ENCODE data around the gene SORCS2.

The SORCS2 gene

GRCh38 chr4:7247521-7247920 lies 55.2 kb downstream of the SORCS2 start:
- no peak for DNase-seq (ENCODE audit: low spot score)

DNA sequence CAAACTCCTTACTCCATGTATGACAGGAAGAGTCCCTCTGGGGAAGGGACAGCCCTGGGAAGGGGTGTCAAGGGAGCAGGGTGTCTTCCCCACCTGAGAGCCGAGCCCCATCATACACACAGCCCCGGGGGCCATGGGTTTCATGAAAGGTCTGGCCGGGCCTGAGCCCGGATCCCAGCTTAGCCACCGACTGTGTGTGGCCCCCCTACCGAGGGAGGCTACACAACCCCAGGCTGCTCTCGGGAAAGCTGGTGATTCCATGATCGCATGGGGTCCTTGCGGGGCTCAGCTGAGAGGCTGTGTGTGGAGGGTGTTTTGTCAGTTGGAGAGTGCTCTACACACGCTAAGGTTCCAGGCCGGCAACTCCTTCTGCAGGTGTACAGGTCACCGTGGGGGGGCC lies 55.6 kb downstream of the SORCS2 start:
- DNase-seq (ENCODE audit: low spot score), result no peak

- DNase-seq (ENCODE audit: low spot score), result no peak
Measured at GRCh38 chr4:7248857-7249256, 56.5 kb downstream of the SORCS2 start.

DNA sequence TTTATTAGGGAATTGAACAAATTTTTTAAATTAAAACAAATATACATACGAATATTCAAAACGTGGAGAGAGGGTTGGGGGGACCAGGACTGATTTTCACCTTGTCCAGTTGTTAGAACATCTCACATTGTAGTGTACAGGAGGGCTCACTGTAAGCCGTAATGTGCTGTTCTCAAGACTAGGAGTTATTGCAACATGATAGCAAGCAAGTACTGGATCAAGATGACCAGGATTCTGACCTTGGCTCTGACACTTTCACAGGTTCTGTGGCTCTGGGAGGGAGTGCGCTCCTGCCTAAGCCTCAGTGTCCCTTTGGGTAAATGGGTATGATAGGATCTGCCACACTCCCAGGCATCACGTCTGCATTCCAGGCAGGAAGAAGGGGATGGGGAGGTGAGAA lies 59.0 kb downstream of the SORCS2 start:
- no peak for DNase-seq (ENCODE audit: low spot score)

DNA sequence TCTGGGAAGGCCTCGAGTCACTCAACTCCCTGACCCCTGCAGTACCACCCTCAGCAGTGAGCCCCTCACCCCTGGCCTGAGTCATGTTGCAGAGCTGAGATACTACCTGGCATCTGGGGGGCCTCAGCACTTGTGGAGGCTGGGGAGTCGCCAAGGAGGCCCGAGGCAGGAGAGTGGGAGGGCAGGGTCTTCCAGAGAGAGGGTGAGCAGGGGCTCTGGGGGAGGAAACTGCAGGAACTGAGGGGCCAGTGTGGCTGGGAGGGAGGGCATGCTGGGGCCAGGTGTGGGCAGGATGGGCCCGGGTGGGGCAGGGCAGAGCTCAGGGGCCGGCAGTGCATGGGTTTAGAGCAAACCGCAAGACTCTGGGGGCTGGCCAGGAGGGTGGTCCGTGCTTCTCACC lies 59.7 kb downstream of the SORCS2 start:
- no peak for DNase-seq (ENCODE audit: low spot score)

GRCh38 chr4:7252510-7253340 lies 60.4 kb downstream of the SORCS2 start:
- DNase-seq (ENCODE audit: low spot score), result no peak

- no peak for DNase-seq (ENCODE audit: low spot score)
Measured at GRCh38 chr4:7253341-7253700, 61.0 kb downstream of the SORCS2 start.

DNA sequence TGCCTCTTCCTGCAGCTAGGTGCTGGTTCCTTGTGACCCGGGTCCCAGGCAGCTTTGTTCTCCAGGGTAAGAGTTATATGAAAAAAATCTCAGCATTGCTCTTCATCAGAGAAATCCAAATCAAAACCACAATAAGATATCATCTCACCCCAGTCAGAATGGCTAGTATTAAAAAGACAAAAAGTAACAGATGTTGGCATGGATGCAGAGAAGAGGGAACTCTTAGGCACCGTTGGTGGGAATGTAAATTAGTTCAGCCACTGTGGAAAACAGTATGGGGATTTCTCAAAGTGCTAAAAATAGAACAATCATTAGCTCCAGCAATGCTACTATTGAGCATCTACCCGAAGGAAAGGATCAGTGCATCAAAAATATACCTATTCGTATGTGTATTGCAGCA lies 61.5 kb downstream of the SORCS2 start:
- DNase-seq (ENCODE audit: low spot score), result no peak

GRCh38 chr4:7254736-7255487 lies 62.6 kb downstream of the SORCS2 start:
- DNase-seq (ENCODE audit: low spot score), result no peak

DNA sequence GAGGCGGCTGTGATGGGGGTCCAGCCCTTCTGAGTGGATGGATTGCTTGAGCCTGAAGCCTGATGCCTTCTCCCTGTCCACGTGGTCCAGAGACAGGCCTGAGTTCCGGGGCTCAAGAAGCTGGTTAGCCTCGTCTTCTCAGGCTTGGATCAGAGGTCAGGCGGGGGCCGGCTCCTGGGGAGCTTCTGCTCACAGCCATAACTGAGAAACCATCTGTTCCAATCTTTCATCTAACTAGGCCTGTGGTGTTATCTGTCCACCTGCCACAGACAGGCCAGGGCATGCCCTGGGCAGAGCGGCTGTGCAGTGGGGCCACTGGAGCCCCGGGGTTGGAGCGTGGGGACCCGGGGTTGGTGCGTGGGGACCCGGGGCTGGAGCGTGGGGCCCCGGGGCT lies 63.1 kb downstream of the SORCS2 start:
- no peak for DNase-seq (ENCODE audit: low spot score)

- DNase-seq (ENCODE audit: low spot score), result no peak
Measured at GRCh38 chr4:7255996-7256395, 63.7 kb downstream of the SORCS2 start.

DNA sequence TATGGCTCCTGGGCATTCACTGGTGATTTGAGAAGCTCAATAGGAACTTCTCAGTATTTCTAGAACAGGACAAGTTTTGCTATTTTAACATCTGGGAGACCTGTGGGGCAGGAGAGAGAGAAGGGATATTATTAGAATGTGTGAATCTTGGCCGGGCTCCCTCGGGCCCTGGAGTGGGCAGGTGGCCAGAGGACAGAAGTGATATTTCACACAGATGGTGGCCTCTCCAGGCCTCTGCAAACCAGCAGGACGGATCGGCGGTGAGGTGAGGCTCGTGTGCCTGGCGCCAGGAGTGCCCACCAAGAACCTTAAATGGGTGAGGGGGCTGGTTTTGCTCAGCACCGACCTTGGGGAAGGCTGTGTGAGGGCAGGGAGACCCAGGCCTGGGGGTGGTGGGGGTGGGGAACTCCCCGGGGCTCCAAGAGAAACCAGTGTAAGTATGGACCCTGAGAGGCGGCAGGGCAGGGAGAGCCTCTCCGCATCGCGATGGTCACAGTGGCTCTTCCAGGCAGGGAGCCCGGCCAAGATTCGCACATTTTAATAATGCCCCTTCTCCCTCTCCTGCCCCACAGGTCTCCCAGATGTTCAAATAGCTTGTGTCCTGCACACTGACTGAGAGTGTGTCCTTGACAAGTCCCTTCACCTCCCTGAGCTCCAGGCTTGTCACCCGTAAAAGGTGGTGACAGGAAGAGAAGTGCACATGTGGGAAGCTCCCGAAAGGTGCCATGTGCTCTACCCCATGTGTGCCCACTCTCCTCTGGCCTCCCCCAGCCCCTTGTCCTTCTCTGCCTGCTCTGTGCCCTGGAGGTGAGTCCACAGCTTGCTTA lies 64.9 kb downstream of the SORCS2 start:
- DNase-seq (ENCODE audit: low spot score), result no peak

GRCh38 chr4:7259039-7259438 lies 66.7 kb downstream of the SORCS2 start:
- no peak for DNase-seq (ENCODE audit: low spot score)

DNA sequence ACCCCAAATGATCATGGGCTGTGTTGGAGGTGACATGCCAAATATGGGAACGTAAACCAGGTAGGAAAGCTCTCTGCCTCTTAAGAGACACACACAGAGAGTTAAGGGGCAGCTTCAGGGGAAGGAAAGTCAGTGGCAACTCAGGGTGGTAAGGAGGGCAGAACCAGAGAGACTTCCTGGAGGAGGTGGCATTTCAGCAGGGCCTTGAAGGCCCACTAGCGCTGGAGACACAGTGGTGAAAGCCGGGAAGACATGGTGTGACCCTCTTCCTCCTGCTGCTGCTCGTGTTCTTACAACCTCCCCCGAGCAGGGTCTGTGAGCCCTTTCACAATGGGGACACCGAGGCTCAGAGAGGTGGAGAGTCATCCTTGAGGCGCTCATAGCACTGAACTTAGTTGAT lies 68.2 kb downstream of the SORCS2 start:
- DNase-seq (ENCODE audit: low spot score), result no peak

DNA sequence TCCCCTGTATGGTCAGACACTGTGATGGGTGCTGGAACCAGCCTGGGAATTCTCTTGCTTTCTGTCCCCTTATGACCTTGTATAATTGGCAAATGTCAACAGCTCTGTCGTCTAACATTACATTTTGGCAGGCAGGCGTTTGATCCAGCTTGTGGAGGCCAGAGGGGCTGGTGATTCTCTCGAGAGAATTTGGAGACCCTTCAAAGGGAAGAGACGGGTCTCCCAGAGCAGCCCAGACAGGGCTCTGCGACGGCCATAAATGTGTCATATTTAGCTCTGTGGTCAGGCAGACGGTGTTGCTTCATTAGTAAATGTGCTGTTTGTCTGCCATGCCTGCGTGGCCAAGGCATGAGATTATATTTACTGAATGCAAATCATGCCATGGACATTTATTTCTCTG lies 68.7 kb downstream of the SORCS2 start:
- no peak for DNase-seq (ENCODE audit: low spot score)

DNA sequence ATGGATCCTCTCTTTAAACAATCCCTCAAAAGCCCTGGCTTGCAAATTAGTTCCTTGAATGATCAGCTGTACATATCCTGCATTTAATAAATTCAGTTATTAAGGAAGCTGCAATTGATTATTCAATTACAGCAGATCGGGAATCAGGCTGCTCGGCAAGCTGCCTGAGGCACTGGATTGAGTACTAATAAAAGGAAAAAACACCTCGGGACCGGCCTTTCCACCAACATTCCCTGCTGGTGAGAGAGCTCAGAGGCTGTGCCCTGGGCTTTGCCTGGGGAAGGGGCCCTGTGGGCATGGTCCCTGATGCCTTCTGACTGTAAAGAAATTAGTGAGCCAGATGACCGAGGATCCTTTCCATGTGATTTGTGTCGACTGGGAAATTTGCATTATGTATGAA lies 69.2 kb downstream of the SORCS2 start:
- DNase-seq (ENCODE audit: low spot score), result no peak

- no peak for DNase-seq (ENCODE audit: low spot score)
Measured at GRCh38 chr4:7262134-7262533, 69.8 kb downstream of the SORCS2 start.

GRCh38 chr4:7263166-7263565 lies 70.8 kb downstream of the SORCS2 start:
- DNase-seq (ENCODE audit: low spot score), result no peak

GRCh38 chr4:7264694-7265093 lies 72.4 kb downstream of the SORCS2 start:
- DNase-seq (ENCODE audit: low spot score), result no peak

GRCh38 chr4:7266525-7267292 lies 74.4 kb downstream of the SORCS2 start:
- no peak for DNase-seq (ENCODE audit: low spot score)

GRCh38 chr4:7267829-7268228 lies 75.5 kb downstream of the SORCS2 start:
- no peak for DNase-seq (ENCODE audit: low spot score)

GRCh38 chr4:7268941-7269340 lies 76.6 kb downstream of the SORCS2 start:
- no peak for DNase-seq (ENCODE audit: low spot score)
